B cell (primary cell): ENCODE data around the gene HTN1.
"Not testable (repeated sequence)": the region's sequence is repeated elsewhere in the genome, so short reads cannot be mapped to it uniquely, and the experiment has no call there.

Experiments used
- CTCF ChIP-seq: fragments of 200-600 bp; IDR thresholded peaks from one replicate; pipeline ENCODE4 v1.8.0; 2022; ENCODE audit warnings: antibody characterized with exemption, mild to moderate bottlenecking
- EZH2 ChIP-seq: IDR thresholded peaks from 2 replicates; pipeline ENCODE4 v1.6.1; 2012; ENCODE audit warnings: borderline replicate concordance, low read depth, mild to moderate bottlenecking, moderate library complexity, low read length; ENCODE audit not compliant: insufficient read depth, poor library complexity, severe bottlenecking

GRCh38 chr4:70028159-70028558, 22.1 kb upstream of the HTN1 start, which contains the start of gene HTN3:
- TF ChIP-seq CTCF, EZH2: not testable (repeated sequence)
